ENCODE results near the gene EFCAB14. TPM values are rescaled to one million over a fixed set of nuclear protein-coding genes. Genes with fewer than 3 reads are reported as not detected.
A peak's percentile ranks its signal among the peaks of the same experiment; 100 is the strongest.

Gene EFCAB14
- total and polyA plus RNA-seq, 7 donors, result 36.9 to 72.0 (median 63.1) TPM

DNA sequence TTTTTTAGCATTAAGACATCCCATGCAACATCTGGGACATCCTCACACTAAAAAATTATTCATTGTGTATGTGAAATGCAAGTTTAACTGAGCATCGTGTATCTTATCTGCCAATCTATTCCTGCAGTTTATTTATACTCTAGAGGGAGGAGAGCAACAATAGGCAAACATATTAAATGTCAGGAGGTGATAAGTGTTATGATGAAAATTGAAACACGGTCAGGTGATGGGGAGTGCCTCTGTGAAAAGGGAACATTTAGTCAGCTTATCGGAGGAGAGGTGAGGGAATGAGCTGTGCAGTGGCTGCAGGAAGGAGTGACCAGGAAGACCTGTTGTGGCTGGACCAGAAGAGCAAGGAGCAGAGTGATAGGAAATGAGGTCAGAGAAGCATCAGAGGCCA, 775 bp upstream of the EFCAB14 start:
- Histone ChIP-seq H3K27me3 (no peaks in the 10 kb centered on the region), H3K4me1 (peaks cover 0 to 27% (median 23%) of the 10 kb centered on the region in 4 donors), H3K36me3 (peaks cover 0 to 20% (median 5%) of the 10 kb centered on the region in 4 donors), H3K27ac (peak overlapping the region; percentile 80 to 85 (median 82)), H3K9me3 (no peaks in the 10 kb centered on the region), H3K4me3 (peak overlapping the region; percentile 68 to 97 (median 85))
- intact Hi-C loops (cut with DNase I), result loop anchor here (5.0 kb wide), 1 partner anchor 117 kb away; the partner anchor contains the start of gene MKNK1
- WGBS, 2 donors, result 3 to 15% methylated on average over 3 of the region's 3 CpGs
- DNase-seq, result no peak
- TF ChIP-seq, protein P1, sequence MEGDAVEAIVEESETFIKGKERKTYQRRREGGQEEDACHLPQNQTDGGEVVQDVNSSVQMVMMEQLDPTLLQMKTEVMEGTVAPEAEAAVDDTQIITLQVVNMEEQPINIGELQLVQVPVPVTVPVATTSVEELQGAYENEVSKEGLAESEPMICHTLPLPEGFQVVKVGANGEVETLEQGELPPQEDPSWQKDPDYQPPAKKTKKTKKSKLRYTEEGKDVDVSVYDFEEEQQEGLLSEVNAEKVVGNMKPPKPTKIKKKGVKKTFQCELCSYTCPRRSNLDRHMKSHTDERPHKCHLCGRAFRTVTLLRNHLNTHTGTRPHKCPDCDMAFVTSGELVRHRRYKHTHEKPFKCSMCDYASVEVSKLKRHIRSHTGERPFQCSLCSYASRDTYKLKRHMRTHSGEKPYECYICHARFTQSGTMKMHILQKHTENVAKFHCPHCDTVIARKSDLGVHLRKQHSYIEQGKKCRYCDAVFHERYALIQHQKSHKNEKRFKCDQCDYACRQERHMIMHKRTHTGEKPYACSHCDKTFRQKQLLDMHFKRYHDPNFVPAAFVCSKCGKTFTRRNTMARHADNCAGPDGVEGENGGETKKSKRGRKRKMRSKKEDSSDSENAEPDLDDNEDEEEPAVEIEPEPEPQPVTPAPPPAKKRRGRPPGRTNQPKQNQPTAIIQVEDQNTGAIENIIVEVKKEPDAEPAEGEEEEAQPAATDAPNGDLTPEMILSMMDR (IDR thresholded peaks at IDR 0.05), result no peak
- TF ChIP-seq POLR2A (IDR thresholded peaks at IDR 0.05) (no peak), POLR2AphosphoS5 (IDR thresholded peaks at IDR 0.05) (no peak), EP300 (IDR thresholded peaks at IDR 0.05) (no peak)

DNA sequence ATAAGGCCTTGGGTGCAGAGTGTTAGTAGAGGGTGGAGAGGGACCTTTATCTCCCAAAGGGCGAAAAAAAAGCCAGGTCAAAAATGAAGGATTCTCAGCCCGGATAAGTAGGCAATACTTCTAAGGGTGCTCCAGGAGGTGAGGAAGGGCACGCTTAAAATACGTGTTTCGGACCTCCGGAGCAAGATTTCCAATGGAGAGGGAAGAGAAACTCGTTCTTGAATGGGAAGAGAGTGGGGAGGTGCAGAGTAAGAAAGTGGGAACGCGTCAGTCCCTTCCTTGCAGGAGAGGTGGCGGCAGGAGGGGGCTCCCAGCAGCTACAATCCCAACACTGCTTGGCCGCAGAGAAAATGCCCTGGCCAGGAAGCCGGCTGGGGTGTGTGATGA, 581 bp downstream of the EFCAB14 start:
- intact Hi-C loops (cut with DNase I), result no loop called here
- H3K4me1 ChIP-seq, result peaks cover 0 to 27% (median 23%) of the 10 kb centered on the region in 4 donors
- peak overlapping the region; percentile 80 to 85 (median 82) for H3K27ac ChIP-seq
- peak overlapping the region; percentile 68 to 97 (median 85) for H3K4me3 ChIP-seq
- TF ChIP-seq POLR2A (IDR thresholded peaks at IDR 0.05), result no peak
- TF ChIP-seq, protein P1 (IDR thresholded peaks at IDR 0.05), result no peak
- TF ChIP-seq POLR2AphosphoS5 (IDR thresholded peaks at IDR 0.05), result no peak
- no peak for TF ChIP-seq EP300 (IDR thresholded peaks at IDR 0.05)
- H3K9me3 ChIP-seq, result no peaks in the 10 kb centered on the region
- DNase-seq, result no peak
- peaks cover 0 to 34% (median 9%) of the 10 kb centered on the region in 4 donors for H3K36me3 ChIP-seq
- WGBS, 2 donors, result 1 to 3% methylated on average over 12 of the region's 12 CpGs
- no peaks in the 10 kb centered on the region for H3K27me3 ChIP-seq

DNA sequence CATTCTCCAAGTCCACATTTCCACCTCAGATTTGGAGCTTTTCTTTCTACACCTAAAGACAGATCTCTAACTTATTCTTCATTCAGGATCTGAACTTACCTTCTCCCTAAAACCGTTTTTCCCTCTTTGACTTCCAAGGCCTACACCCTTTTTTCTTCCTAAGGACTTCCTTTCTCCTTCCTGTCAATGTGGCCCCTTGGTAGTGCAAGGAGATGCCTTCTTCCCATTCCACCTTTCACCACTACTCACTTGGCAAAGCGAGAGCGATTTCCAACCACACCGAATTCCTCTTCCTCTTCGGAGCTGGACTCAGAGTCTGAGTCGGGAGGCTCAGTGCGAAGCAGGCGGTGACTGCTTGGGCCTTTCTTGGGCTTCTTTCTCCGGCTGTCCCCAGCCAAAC, 1.3 kb downstream of the EFCAB14 start:
- Histone ChIP-seq H3K4me3 (peak overlapping the region; percentile 68 to 97 (median 85)), H3K27ac (no peak overlapping the region), H3K36me3 (peaks cover 0 to 40% (median 11%) of the 10 kb centered on the region in 4 donors), H3K9me3 (no peaks in the 10 kb centered on the region), H3K4me1 (peaks cover 0 to 27% (median 23%) of the 10 kb centered on the region in 4 donors), H3K27me3 (no peaks in the 10 kb centered on the region)
- 64 to 75% methylated on average over 9 of the region's 9 CpGs for WGBS, 2 donors
- TF ChIP-seq POLR2A (IDR thresholded peaks at IDR 0.05) (no peak), POLR2AphosphoS5 (IDR thresholded peaks at IDR 0.05) (no peak), EP300 (IDR thresholded peaks at IDR 0.05) (no peak)
- TF ChIP-seq, protein P1 (IDR thresholded peaks at IDR 0.05), result no peak
- intact Hi-C loops (cut with DNase I), result no loop called here
- no peak for DNase-seq

DNA sequence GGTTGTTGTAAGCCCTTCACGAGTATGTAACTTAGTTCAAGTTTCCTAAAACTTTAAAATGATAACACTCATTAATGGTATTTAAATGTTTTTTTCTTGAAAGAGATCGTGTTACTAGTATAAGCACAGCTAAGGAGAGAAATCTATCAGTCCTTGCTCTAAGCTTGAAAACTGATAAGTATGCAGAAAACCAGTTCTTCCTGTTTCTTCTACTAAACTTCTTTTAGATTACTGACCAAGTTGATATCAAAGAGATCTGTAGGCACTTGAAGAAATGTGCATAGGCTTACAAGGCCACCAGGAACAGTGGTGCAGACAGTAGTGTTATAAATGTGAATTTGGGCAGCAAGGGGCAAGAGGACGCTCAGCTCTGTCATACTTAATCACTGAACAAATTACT, 3.9 kb downstream of the EFCAB14 start:
- intact Hi-C loops (cut with DNase I), result no loop called here
- Histone ChIP-seq H3K9me3 (no peaks in the 10 kb centered on the region), H3K27ac (no peak overlapping the region), H3K4me3 (no peak overlapping the region), H3K27me3 (no peaks in the 10 kb centered on the region), H3K36me3 (peaks cover 0 to 46% (median 11%) of the 10 kb centered on the region in 4 donors), H3K4me1 (peaks cover 0 to 27% (median 23%) of the 10 kb centered on the region in 4 donors)
- 27 to 72% methylated on average over 3 of the region's 3 CpGs for WGBS, 2 donors
- TF ChIP-seq POLR2A (IDR thresholded peaks at IDR 0.05) (no peak), POLR2AphosphoS5 (IDR thresholded peaks at IDR 0.05) (no peak), EP300 (IDR thresholded peaks at IDR 0.05) (no peak)
- TF ChIP-seq, protein P1 (IDR thresholded peaks at IDR 0.05), result no peak
- DNase-seq, result no peak

DNA sequence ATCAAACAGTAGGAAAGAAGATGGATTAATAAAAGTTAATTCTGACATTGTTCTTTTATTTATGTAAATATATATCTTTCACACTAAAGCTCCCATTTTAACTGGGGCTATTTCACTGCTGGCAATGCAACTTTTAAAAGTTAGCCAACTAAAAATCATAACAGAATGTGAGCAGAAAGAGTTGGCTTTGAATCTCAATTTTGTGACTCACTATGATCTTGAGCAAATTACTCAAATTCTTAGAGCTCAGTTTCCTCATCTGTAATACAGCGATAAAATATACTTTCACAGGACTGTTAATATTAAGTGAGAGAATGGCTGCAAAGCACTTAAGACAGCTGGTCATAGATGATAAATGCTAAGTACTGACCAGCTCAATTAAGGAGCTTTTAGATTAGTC, 10.8 kb downstream of the EFCAB14 start:
- H3K27me3 ChIP-seq, result no peaks in the 10 kb centered on the region
- no peaks in the 10 kb centered on the region for H3K4me1 ChIP-seq
- peaks cover 5 to 77% (median 38%) of the 10 kb centered on the region in 4 donors for H3K36me3 ChIP-seq
- TF ChIP-seq, protein P1 (IDR thresholded peaks at IDR 0.05), result no peak
- TF ChIP-seq EP300 (IDR thresholded peaks at IDR 0.05), result no peak
- no peak for TF ChIP-seq POLR2AphosphoS5 (IDR thresholded peaks at IDR 0.05)
- no peak for TF ChIP-seq POLR2A (IDR thresholded peaks at IDR 0.05)
- DNase-seq, result no peak
- no peak overlapping the region for H3K4me3 ChIP-seq
- intact Hi-C loops (cut with DNase I), result no loop called here
- 97% methylated on average over 1 of the region's 1 CpG for WGBS, 2 donors
- no peak overlapping the region for H3K27ac ChIP-seq
- no peaks in the 10 kb centered on the region for H3K9me3 ChIP-seq

All from sigmoid colon (tissue), 7 donors.